ENCODE data around the gene ITPK1. TPM values are rescaled to one million over a fixed set of nuclear protein-coding genes. Genes with fewer than 3 reads are reported as not detected.
"Not testable (repeated sequence)": the region's sequence is repeated elsewhere in the genome, so short reads cannot be mapped to it uniquely, and the experiment has no call there.

The ITPK1 gene
- total RNA-seq, 2 donors from 2014 or later: 29.4 to 36.1 TPM

GRCh38 chr14:93105856-93106255, 9.9 kb downstream of the ITPK1 start:
- not testable (repeated sequence) for H3K4me3 Mint-ChIP-seq; DNase-seq; ATAC-seq; H3K9me3 ChIP-seq (ENCODE audit: control insufficient read depth, low read length, poor library complexity, severe bottlenecking); H3K36me3 Mint-ChIP-seq (ENCODE audit: low read depth); H3K27me3 Mint-ChIP-seq
- H3K27ac Mint-ChIP-seq: peak overlapping the region; percentile 63
- peaks cover 26% of the 10 kb centered on the region for H3K4me1 Mint-ChIP-seq

DNA sequence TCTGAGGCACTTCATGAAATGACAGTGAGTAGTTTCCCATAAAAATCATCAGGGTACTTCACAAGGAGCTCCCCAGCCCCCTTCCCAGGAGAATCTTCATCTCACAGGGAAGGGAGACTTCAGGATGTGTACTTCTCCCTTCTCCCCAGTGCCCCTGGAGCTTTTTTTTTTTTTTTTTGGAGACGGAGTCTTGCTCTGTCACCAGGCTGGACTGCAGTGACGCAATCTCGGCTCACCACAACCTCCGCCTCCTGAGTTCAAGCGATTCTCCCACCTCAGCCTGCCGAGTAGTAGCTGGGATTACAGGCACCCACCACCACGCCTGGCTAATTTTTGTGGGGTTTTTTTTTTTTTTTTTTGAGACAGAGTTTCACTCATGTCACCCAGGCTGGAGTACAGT, 10.4 kb downstream of the ITPK1 start:
- no peak for ATAC-seq
- Mint-ChIP-seq H3K36me3 (ENCODE audit: low read depth) (no peaks in the 10 kb centered on the region), H3K27me3 (no peaks in the 10 kb centered on the region), H3K4me1 (peaks cover 26% of the 10 kb centered on the region), H3K27ac (peak overlapping the region; percentile 63), H3K4me3 (no peak overlapping the region)
- no peak for DNase-seq
- H3K9me3 ChIP-seq (ENCODE audit: control insufficient read depth, low read length, poor library complexity, severe bottlenecking): no peaks in the 10 kb centered on the region

- Mint-ChIP-seq H3K4me3 (no peak overlapping the region), H3K27me3 (no peaks in the 10 kb centered on the region), H3K4me1 (peaks cover 26% of the 10 kb centered on the region), H3K36me3 (ENCODE audit: low read depth) (no peaks in the 10 kb centered on the region), H3K27ac (peak overlapping the region; percentile 85)
- no peak for ATAC-seq
- DNase-seq: no peak
- no peaks in the 10 kb centered on the region for H3K9me3 ChIP-seq (ENCODE audit: control insufficient read depth, low read length, poor library complexity, severe bottlenecking)
Measured at GRCh38 chr14:93104961-93105360, 10.8 kb downstream of the ITPK1 start.

- H3K36me3 Mint-ChIP-seq (ENCODE audit: low read depth): no peaks in the 10 kb centered on the region
- peak overlapping the region; percentile 85 for H3K27ac Mint-ChIP-seq
- no peaks in the 10 kb centered on the region for H3K9me3 ChIP-seq (ENCODE audit: control insufficient read depth, low read length, poor library complexity, severe bottlenecking)
- peaks cover 26% of the 10 kb centered on the region for H3K4me1 Mint-ChIP-seq
- ATAC-seq (peak; percentile 91), DNase-seq (peak; percentile 12 to 34 (median 26))
- no peaks in the 10 kb centered on the region for H3K27me3 Mint-ChIP-seq
- peak overlapping the region; percentile 89 for H3K4me3 Mint-ChIP-seq
Measured at GRCh38 chr14:93103392-93104080, 12.2 kb downstream of the ITPK1 start.

DNA sequence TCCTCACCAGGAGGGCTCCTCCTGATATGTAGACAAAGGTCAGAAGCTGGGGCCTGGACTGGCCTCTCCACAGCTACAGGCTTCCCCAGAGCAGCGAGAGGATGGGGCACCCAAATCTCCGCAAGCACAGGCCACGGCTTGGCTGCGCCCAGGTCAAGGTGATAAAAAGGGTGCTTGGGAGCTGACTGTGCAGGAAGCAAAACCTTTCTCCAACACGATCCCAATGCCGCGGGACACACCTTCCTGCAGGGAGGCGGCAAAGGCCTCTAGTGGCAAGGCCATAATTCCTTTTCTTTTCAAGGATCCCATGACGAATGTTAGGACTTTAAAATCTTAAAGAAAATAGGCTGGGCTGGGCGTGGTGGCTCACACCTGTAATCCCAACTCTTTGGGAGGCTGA, 13.6 kb downstream of the ITPK1 start:
- peaks cover 27% of the 10 kb centered on the region for H3K4me1 Mint-ChIP-seq
- DNase-seq (no peak), ATAC-seq (no peak)
- H3K36me3 Mint-ChIP-seq (ENCODE audit: low read depth): no peaks in the 10 kb centered on the region
- H3K27ac Mint-ChIP-seq: no peak overlapping the region
- H3K4me3 Mint-ChIP-seq: no peak overlapping the region
- H3K9me3 ChIP-seq (ENCODE audit: control insufficient read depth, low read length, poor library complexity, severe bottlenecking): no peaks in the 10 kb centered on the region
- H3K27me3 Mint-ChIP-seq: no peaks in the 10 kb centered on the region

DNA sequence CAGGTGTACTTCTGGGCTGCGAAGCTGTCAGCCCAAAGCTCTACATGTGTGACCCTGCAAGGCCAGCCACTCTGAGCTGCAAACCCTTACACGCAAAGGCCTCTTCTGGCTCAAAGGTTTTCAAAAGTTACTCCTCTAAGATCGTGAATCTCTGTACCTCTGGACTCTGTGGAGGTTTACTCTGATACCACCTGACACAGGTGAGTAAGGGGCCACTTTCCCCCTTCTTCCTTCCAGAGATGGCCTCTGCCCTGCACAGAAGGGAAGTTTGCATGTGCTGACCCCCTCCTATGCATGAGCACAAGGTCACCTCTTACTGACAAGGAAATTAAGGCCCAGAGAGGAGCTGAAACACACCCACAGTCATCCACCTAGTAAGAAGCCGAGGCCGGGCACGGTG, 14.5 kb downstream of the ITPK1 start:
- no peaks in the 10 kb centered on the region for H3K9me3 ChIP-seq (ENCODE audit: control insufficient read depth, low read length, poor library complexity, severe bottlenecking)
- H3K27me3 Mint-ChIP-seq: no peaks in the 10 kb centered on the region
- peaks cover 27% of the 10 kb centered on the region for H3K4me1 Mint-ChIP-seq
- ATAC-seq: no peak
- H3K4me3 Mint-ChIP-seq: no peak overlapping the region
- no peaks in the 10 kb centered on the region for H3K36me3 Mint-ChIP-seq (ENCODE audit: low read depth)
- DNase-seq: no peak
- peak overlapping the region; percentile 73 for H3K27ac Mint-ChIP-seq

DNA sequence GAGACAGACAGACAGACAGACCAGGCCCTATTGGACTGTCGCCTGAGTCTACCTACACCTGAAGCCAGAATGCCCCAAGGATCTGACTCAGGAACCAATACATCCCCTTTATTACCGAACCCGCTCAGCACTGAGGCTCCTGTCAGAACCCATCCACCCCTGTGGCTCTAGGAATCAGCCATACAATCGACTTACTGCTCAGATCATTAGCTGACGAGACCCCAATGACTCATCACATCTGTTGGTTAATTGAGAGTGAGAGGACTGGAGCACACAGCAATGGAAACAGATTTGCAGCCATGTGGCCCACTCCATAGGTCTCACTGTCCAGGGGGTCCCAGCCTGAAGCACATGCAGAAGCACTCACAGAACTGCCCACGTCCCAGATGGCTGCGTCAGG, 15.2 kb downstream of the ITPK1 start:
- H3K27me3 Mint-ChIP-seq: no peaks in the 10 kb centered on the region
- no peaks in the 10 kb centered on the region for H3K9me3 ChIP-seq (ENCODE audit: control insufficient read depth, low read length, poor library complexity, severe bottlenecking)
- peak overlapping the region; percentile 73 for H3K27ac Mint-ChIP-seq
- ATAC-seq (no peak), DNase-seq (no peak)
- H3K36me3 Mint-ChIP-seq (ENCODE audit: low read depth): no peaks in the 10 kb centered on the region
- no peak overlapping the region for H3K4me3 Mint-ChIP-seq
- peaks cover 31% of the 10 kb centered on the region for H3K4me1 Mint-ChIP-seq

- peak overlapping the region; percentile 73 for H3K27ac Mint-ChIP-seq
- H3K27me3 Mint-ChIP-seq: no peaks in the 10 kb centered on the region
- no peaks in the 10 kb centered on the region for H3K9me3 ChIP-seq (ENCODE audit: control insufficient read depth, low read length, poor library complexity, severe bottlenecking)
- H3K4me3 Mint-ChIP-seq: no peak overlapping the region
- DNase-seq: no peak
- no peaks in the 10 kb centered on the region for H3K36me3 Mint-ChIP-seq (ENCODE audit: low read depth)
- peaks cover 31% of the 10 kb centered on the region for H3K4me1 Mint-ChIP-seq
- no peak for ATAC-seq
Measured at GRCh38 chr14:93100100-93100499, 15.6 kb downstream of the ITPK1 start.

GRCh38 chr14:93099643-93100042, 16.1 kb downstream of the ITPK1 start:
- no peaks in the 10 kb centered on the region for H3K9me3 ChIP-seq (ENCODE audit: control insufficient read depth, low read length, poor library complexity, severe bottlenecking)
- H3K27me3 Mint-ChIP-seq: no peaks in the 10 kb centered on the region
- no peaks in the 10 kb centered on the region for H3K36me3 Mint-ChIP-seq (ENCODE audit: low read depth)
- peaks cover 33% of the 10 kb centered on the region for H3K4me1 Mint-ChIP-seq
- peak overlapping the region; percentile 73 for H3K27ac Mint-ChIP-seq
- no peak overlapping the region for H3K4me3 Mint-ChIP-seq
- DNase-seq: no peak
- ATAC-seq: no peak

GRCh38 chr14:93099196-93099595, 16.5 kb downstream of the ITPK1 start:
- H3K27ac Mint-ChIP-seq: peak overlapping the region; percentile 73

DNA sequence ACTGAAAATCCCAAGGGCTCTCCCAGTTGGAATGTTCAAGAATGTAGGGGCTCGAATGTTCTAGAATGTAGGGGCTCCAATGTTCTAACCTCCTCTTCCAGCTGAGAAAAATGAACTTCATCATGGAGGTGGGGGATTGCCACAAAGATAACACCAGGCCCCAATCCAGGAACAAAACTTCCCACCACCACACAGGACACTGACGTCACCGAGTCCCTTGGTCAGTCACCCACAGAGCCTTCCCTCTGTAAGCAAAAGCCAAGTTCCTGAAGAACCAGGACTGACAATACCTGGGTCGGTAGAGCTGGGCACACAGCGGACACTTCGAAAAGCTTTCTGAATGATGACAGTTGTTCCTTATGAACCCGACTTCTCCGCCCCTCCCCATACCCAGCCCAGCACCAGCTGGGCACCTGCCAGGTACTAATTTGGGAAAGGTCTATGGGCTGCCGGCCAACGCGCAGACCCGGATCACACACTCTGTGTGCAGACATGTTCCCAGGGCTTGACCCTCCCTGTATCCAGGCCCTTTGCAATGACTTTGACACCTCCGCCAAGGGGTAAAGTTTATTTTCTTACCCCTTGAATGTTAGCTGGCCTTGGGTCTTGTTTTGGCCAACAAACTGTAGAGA, 18.9 kb downstream of the ITPK1 start:
- Mint-ChIP-seq H3K27me3 (no peaks in the 10 kb centered on the region), H3K4me1 (peaks cover 22% of the 10 kb centered on the region), H3K27ac (peak overlapping the region; percentile 61), H3K4me3 (no peak overlapping the region), H3K36me3 (ENCODE audit: low read depth) (no peaks in the 10 kb centered on the region)
- DNase-seq (no peak), ATAC-seq (no peak)
- H3K9me3 ChIP-seq (ENCODE audit: control insufficient read depth, low read length, poor library complexity, severe bottlenecking): no peaks in the 10 kb centered on the region

More at GRCh38 chr14:93099196-93099595, 16.5 kb downstream of the ITPK1 start:
- no peaks in the 10 kb centered on the region for H3K36me3 Mint-ChIP-seq (ENCODE audit: low read depth)
- ATAC-seq (no peak), DNase-seq (no peak)
- H3K9me3 ChIP-seq (ENCODE audit: control insufficient read depth, low read length, poor library complexity, severe bottlenecking): no peaks in the 10 kb centered on the region
- H3K27me3 Mint-ChIP-seq: no peaks in the 10 kb centered on the region
- peak overlapping the region; percentile 9 for H3K4me3 Mint-ChIP-seq
- peaks cover 29% of the 10 kb centered on the region for H3K4me1 Mint-ChIP-seq

DNA sequence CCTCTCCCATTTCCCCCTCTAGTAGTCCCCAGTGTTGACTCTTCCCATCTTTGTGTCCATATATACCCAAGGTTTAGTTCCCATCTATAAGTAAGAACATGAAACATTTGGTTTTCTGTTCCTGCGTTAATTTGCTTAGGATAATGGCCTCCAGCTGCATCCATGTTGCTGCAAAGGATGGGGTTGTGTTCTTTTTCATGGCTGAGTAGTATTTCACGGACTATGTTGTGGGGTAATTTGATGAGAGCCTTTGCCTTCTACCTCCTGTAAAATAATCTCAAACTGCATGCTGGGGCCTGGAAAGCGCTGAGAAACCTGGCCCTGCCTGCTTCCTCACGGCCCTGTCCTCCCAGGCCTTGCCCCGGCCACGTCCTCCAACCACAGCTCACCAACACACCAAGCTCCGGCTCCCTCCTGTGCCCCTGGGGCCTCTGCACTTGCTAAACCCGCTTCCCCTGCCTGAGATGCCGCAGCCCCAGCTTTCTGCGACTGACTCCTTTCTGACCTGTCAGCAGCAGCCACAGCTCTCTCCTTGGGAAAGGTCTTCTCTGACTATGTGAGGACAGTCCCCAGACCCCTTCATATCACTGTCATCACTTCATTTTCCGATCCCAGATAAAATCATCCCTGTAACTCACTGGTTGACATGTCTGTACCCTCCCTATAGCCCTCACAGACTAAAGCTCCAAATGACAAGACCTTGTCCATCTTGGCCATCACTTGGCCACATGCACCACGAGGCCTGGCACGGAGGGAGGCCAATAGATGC, 19.8 kb downstream of the ITPK1 start:
- no peak for ATAC-seq
- Mint-ChIP-seq H3K36me3 (ENCODE audit: low read depth) (no peaks in the 10 kb centered on the region), H3K4me1 (peaks cover 26% of the 10 kb centered on the region), H3K4me3 (no peak overlapping the region), H3K27ac (peak overlapping the region; percentile 61), H3K27me3 (no peaks in the 10 kb centered on the region)
- no peaks in the 10 kb centered on the region for H3K9me3 ChIP-seq (ENCODE audit: control insufficient read depth, low read length, poor library complexity, severe bottlenecking)
- no peak for DNase-seq

DNA sequence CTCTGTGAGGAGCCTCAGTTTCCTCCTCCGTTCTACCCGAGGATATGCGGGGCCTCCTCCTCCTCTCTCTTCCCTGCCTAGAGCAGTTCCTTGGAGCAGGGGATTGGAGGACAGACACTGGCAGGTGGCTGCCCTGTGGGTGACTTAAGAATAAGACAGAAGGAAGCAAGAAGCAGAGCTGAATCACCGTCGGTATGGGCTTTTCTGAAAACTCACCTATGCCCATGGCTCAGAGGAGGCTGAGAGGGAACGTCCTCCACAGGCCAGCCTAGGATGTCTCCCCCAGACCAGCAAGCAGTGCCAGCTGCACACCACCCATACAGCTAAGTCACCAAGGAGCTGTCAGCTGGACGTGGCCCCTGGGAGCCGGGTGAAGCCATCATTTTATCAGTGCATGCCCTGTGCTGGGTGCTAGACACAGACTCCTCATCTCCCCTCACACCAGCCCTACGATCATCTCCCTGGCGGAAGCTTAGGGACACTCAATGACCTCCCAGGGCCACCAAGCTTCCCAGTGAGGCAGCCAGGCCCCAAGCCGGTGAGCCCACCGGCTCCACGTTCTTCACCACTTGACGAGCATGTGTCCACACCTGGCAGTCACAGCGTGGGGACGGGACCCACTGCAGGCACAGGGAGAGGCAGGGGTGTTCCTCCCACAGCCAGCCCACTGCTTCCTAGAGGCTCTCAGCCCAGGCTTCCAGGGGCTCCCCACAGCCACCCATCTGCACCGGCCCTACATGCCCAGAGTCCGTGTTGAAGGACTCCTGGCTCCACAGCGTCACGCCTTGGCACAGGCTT, 21.4 kb downstream of the ITPK1 start:
- no peak overlapping the region for H3K4me3 Mint-ChIP-seq
- H3K9me3 ChIP-seq (ENCODE audit: control insufficient read depth, low read length, poor library complexity, severe bottlenecking): no peaks in the 10 kb centered on the region
- H3K27me3 Mint-ChIP-seq: no peaks in the 10 kb centered on the region
- DNase-seq (no peak), ATAC-seq (no peak)
- peak overlapping the region; percentile 86 for H3K27ac Mint-ChIP-seq
- peaks cover 34% of the 10 kb centered on the region for H3K4me1 Mint-ChIP-seq
- H3K36me3 Mint-ChIP-seq (ENCODE audit: low read depth): peaks cover 2% of the 10 kb centered on the region
